ENCODE measurements around the gene NTM. TPM values are rescaled to one million over a fixed set of nuclear protein-coding genes. Genes with fewer than 3 reads are reported as not detected.

NTM gene
- total and polyA plus RNA-seq, 2 experiments from 2014 or later = 2.2 to 4.9 TPM

DNA sequence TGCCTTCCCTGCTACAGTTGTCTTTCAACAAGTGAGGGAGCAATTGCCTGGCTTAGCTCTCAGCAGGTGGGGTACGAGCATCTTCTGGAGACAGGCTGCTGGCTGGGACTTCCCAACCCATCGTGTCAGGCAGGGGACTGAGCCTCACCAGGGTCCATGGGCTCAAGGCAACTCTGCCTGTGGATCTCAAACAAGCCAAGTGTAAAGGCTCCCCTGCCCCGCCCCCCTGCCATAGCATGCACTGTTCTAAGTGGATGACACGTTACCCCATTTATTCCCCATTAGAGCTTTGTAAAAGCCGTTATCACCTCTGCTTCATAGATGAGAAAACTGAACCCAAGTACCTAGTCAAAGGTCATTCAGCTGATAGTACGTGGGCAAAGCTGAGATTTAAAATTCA lies 222.9 kb downstream of the NTM start:
- Histone ChIP-seq H3K4me2 (no peak overlapping the region), H3K79me2 (no peaks in the 10 kb centered on the region), H3K27me3 (peaks cover 7% of the 10 kb centered on the region), H3K4me3 (no peak overlapping the region), H2AFZ (no peak overlapping the region), H4K20me1 (ENCODE audit: insufficient read depth, poor library complexity, severe bottlenecking) (no peaks in the 10 kb centered on the region), H3K9me2 (replicated peaks; ENCODE audit: insufficient read depth) (no peaks in the 10 kb centered on the region), H3K27ac (no peak overlapping the region), H3K36me3 (replicated peaks; ENCODE audit: insufficient read depth, low read depth) (no peaks in the 10 kb centered on the region), H3K9me3 (ENCODE audit: low read depth) (no peaks in the 10 kb centered on the region), H3K4me1 (ENCODE audit: insufficient read depth) (peaks cover 23% of the 10 kb centered on the region)
- DNase-seq (ENCODE audit: low spot score) = no peak
- no peak for TF ChIP-seq EZH2phosphoT487 (IDR thresholded peaks at IDR 0.05; ENCODE audit: low read depth, severe bottlenecking, unreplicated experiment)
- TF ChIP-seq, protein P1, sequence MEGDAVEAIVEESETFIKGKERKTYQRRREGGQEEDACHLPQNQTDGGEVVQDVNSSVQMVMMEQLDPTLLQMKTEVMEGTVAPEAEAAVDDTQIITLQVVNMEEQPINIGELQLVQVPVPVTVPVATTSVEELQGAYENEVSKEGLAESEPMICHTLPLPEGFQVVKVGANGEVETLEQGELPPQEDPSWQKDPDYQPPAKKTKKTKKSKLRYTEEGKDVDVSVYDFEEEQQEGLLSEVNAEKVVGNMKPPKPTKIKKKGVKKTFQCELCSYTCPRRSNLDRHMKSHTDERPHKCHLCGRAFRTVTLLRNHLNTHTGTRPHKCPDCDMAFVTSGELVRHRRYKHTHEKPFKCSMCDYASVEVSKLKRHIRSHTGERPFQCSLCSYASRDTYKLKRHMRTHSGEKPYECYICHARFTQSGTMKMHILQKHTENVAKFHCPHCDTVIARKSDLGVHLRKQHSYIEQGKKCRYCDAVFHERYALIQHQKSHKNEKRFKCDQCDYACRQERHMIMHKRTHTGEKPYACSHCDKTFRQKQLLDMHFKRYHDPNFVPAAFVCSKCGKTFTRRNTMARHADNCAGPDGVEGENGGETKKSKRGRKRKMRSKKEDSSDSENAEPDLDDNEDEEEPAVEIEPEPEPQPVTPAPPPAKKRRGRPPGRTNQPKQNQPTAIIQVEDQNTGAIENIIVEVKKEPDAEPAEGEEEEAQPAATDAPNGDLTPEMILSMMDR (IDR thresholded peaks at IDR 0.05; ENCODE audit: poor library complexity) = no peak
- TF ChIP-seq EZH2 (IDR thresholded peaks at IDR 0.05; ENCODE audit: borderline replicate concordance) = no peak
- 54% methylated on average over 6 of the region's 6 CpGs for WGBS (ENCODE audit: low lambda C conversion rate, missing lambda C conversion rate)

DNA sequence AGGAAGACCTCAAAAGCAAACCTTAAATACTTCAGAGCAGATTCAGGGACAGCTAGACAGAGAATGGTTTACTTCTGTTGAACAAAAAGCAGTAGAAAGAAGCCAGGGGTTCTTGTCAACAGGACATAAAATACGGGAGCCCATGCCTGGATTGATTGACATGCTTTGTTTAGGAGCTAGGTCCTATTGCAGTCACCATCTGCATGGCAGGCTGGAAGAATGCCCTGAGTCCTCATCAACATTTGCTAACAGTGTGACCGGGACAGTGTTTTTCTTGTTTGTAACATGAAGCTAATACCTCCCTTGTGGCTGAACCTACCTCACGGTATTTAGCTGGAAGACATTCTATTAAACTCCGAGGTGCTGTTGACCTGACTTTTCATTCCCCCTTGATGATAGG lies 225.4 kb downstream of the NTM start:
- DNase-seq (ENCODE audit: low spot score) = no peak
- H3K79me2 ChIP-seq = no peaks in the 10 kb centered on the region
- no peak overlapping the region for H3K4me2 ChIP-seq
- H3K27ac ChIP-seq = no peak overlapping the region
- H4K20me1 ChIP-seq (ENCODE audit: insufficient read depth, poor library complexity, severe bottlenecking) = no peaks in the 10 kb centered on the region
- no peak overlapping the region for H3K4me3 ChIP-seq
- H3K4me1 ChIP-seq (ENCODE audit: insufficient read depth) = peaks cover 31% of the 10 kb centered on the region
- peaks cover 7% of the 10 kb centered on the region for H3K27me3 ChIP-seq
- H3K36me3 ChIP-seq (replicated peaks; ENCODE audit: insufficient read depth, low read depth) = no peaks in the 10 kb centered on the region
- TF ChIP-seq EZH2phosphoT487 (IDR thresholded peaks at IDR 0.05; ENCODE audit: low read depth, severe bottlenecking, unreplicated experiment) (no peak), EZH2 (IDR thresholded peaks at IDR 0.05; ENCODE audit: borderline replicate concordance) (no peak)
- TF ChIP-seq, protein P1 (IDR thresholded peaks at IDR 0.05; ENCODE audit: poor library complexity) = no peak
- H3K9me3 ChIP-seq (ENCODE audit: low read depth) = no peaks in the 10 kb centered on the region
- no peak overlapping the region for H2AFZ ChIP-seq
- H3K9me2 ChIP-seq (replicated peaks; ENCODE audit: insufficient read depth) = no peaks in the 10 kb centered on the region
- WGBS (ENCODE audit: low lambda C conversion rate, missing lambda C conversion rate) = 58% methylated on average over 4 of the region's 4 CpGs

DNA sequence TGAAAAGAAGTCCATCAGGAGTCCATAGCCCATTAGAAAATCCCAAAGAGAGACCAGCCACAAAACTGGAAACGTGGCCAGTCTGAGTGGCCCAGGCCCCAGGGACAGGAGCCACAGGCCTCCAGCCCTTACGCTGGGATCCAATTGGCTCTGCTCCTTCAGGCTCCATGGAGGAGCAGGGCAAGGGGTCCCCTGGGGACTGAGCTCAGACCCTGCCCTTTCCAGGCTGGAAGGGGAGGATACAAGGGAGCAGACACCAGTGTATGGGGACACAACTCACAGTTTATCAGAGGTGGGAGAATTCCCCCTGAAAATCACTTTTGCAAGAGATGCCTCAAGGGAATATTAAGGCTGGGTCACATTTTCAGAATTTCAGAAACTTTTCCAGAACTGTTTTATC lies 227.5 kb downstream of the NTM start:
- no peak for DNase-seq (ENCODE audit: low spot score)
- H3K4me3 ChIP-seq = no peak overlapping the region
- no peak overlapping the region for H2AFZ ChIP-seq
- H3K9me3 ChIP-seq (ENCODE audit: low read depth) = no peaks in the 10 kb centered on the region
- 46% methylated on average over 2 of the region's 2 CpGs for WGBS (ENCODE audit: low lambda C conversion rate, missing lambda C conversion rate)
- H3K4me1 ChIP-seq (ENCODE audit: insufficient read depth) = peaks cover 17% of the 10 kb centered on the region
- no peaks in the 10 kb centered on the region for H4K20me1 ChIP-seq (ENCODE audit: insufficient read depth, poor library complexity, severe bottlenecking)
- no peaks in the 10 kb centered on the region for H3K36me3 ChIP-seq (replicated peaks; ENCODE audit: insufficient read depth, low read depth)
- H3K4me2 ChIP-seq = no peak overlapping the region
- H3K27me3 ChIP-seq = peaks cover 7% of the 10 kb centered on the region
- H3K9me2 ChIP-seq (replicated peaks; ENCODE audit: insufficient read depth) = no peaks in the 10 kb centered on the region
- TF ChIP-seq, protein P1 (IDR thresholded peaks at IDR 0.05; ENCODE audit: poor library complexity) = no peak
- TF ChIP-seq EZH2phosphoT487 (IDR thresholded peaks at IDR 0.05; ENCODE audit: low read depth, severe bottlenecking, unreplicated experiment) (no peak), EZH2 (IDR thresholded peaks at IDR 0.05; ENCODE audit: borderline replicate concordance) (no peak)
- no peak overlapping the region for H3K27ac ChIP-seq
- no peaks in the 10 kb centered on the region for H3K79me2 ChIP-seq

DNA sequence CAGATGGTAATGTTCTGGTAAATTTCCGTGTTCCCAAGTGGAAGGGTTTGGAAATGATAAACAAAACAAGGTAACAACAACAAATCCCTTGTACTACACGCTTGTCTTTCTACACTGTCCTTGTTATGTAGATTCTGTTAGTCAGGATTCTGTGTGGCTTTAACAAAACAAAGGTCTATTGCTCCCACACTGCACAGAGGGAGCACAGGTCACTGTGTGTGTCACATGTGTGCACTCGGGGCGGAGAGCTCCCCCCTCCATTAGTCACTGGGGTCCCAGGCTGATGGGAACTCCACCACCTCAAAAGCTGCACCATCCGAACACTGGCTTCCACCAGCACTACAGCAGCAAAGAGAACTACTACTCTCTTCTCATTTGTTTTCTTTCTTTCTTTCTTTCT lies 227.9 kb downstream of the NTM start:
- no peaks in the 10 kb centered on the region for H3K9me3 ChIP-seq (ENCODE audit: low read depth)
- WGBS (ENCODE audit: low lambda C conversion rate, missing lambda C conversion rate) = 63% methylated on average over 5 of the region's 5 CpGs
- H2AFZ ChIP-seq = no peak overlapping the region
- H3K36me3 ChIP-seq (replicated peaks; ENCODE audit: insufficient read depth, low read depth) = no peaks in the 10 kb centered on the region
- no peak overlapping the region for H3K4me3 ChIP-seq
- no peaks in the 10 kb centered on the region for H4K20me1 ChIP-seq (ENCODE audit: insufficient read depth, poor library complexity, severe bottlenecking)
- peaks cover 7% of the 10 kb centered on the region for H3K27me3 ChIP-seq
- H3K79me2 ChIP-seq = no peaks in the 10 kb centered on the region
- H3K27ac ChIP-seq = no peak overlapping the region
- H3K4me1 ChIP-seq (ENCODE audit: insufficient read depth) = peaks cover 15% of the 10 kb centered on the region
- no peaks in the 10 kb centered on the region for H3K9me2 ChIP-seq (replicated peaks; ENCODE audit: insufficient read depth)
- TF ChIP-seq EZH2phosphoT487 (IDR thresholded peaks at IDR 0.05; ENCODE audit: low read depth, severe bottlenecking, unreplicated experiment) (no peak), EZH2 (IDR thresholded peaks at IDR 0.05; ENCODE audit: borderline replicate concordance) (no peak)
- TF ChIP-seq, protein P1 (IDR thresholded peaks at IDR 0.05; ENCODE audit: poor library complexity) = no peak
- no peak overlapping the region for H3K4me2 ChIP-seq
- no peak for DNase-seq (ENCODE audit: low spot score)

All from hepatocyte (in vitro differentiated cells).